Activated T-helper 9 cell treated with anti-CD3 and anti-CD28 coated beads, Interleukin-2, amount 50 U/mL, for 16 hours (primary cell): Measurements from ENCODE around the gene CEP76.
A peak's percentile ranks its signal among the peaks of the same experiment; 100 is the strongest.
"Not testable (repeated sequence)": the region's sequence is repeated elsewhere in the genome, so short reads cannot be mapped to it uniquely, and the experiment has no call there.

ENCODE experiments used
- DNase-seq: peaks from one replicate; pipeline ENCODE4 v3.0.0-alpha.2; 2020; ENCODE audit warnings: low read depth

CEP76 gene

GRCh38 chr18:12703096-12703567 lies 609 bp upstream of the CEP76 start:
- no peak for DNase-seq

GRCh38 chr18:12701161-12701560 lies 1.4 kb downstream of the CEP76 start:
- no peak for DNase-seq

DNA sequence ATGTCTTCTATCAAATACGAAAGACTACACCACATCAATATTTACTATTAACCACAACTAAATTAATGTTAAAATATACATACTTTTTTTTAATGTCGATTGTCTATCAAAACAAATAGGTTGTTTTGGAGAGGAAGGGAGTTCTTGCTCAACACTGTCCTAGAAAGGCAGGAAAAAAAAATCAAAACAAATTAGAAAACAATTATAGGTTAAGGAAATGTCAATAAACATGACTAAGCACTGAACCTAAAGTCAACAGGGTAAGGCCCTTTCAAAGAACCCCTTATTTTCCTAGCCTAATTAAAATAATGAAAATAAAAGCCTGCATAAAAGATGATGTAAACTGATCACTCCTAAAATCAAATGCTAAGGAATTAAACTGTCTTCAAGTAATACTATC lies 2.8 kb downstream of the CEP76 start:
- DNase-seq = no peak

GRCh38 chr18:12694032-12694431 lies 8.5 kb downstream of the CEP76 start:
- no peak for DNase-seq

- no peak for DNase-seq
Measured at GRCh38 chr18:12692206-12692605, 10.3 kb downstream of the CEP76 start.

GRCh38 chr18:12689256-12689850 lies 13.2 kb downstream of the CEP76 start:
- no peak for DNase-seq

GRCh38 chr18:12686100-12686499 lies 16.4 kb downstream of the CEP76 start:
- DNase-seq = no peak

- no peak for DNase-seq
Measured at GRCh38 chr18:12679183-12679786, 23.2 kb downstream of the CEP76 start.

- no peak for DNase-seq
Measured at GRCh38 chr18:12668041-12668440, 34.5 kb downstream of the CEP76 start.

DNA sequence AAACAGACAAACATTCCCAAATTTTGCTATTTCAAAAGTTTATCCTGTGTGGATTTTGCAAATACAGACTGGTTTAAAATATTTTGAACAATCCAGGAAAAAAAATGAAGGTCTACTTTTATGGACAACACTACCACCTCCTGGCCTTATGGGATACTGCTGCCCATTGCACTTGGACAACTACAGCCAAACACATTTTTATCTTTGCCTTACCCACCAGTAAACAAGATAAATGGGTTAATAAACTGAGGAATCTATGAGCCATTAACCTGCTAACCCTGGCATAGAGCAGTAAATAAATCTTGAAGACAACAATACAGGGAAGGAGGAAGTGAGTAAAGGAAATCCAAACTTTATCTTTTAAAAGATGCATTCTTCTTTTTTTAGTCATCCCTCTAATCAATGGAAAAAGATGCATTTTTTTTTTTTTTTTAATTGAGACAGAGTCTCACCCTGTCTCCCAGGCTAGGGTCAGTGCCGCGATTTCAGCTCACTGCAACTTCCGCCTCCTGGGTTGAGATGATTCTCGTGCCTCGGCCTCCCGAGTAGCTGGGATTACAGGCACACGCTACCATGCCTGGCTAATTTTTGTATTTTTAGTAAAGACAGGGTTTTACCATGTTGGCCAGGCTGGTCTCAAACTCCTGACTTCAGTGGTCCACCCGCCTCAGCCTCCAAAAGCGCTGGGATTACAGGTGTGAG lies 42.5 kb downstream of the CEP76 start:
- peak; percentile 6 for DNase-seq

GRCh38 chr18:12658426-12659138 lies 43.9 kb downstream of the CEP76 start:
- no peak for DNase-seq

DNA sequence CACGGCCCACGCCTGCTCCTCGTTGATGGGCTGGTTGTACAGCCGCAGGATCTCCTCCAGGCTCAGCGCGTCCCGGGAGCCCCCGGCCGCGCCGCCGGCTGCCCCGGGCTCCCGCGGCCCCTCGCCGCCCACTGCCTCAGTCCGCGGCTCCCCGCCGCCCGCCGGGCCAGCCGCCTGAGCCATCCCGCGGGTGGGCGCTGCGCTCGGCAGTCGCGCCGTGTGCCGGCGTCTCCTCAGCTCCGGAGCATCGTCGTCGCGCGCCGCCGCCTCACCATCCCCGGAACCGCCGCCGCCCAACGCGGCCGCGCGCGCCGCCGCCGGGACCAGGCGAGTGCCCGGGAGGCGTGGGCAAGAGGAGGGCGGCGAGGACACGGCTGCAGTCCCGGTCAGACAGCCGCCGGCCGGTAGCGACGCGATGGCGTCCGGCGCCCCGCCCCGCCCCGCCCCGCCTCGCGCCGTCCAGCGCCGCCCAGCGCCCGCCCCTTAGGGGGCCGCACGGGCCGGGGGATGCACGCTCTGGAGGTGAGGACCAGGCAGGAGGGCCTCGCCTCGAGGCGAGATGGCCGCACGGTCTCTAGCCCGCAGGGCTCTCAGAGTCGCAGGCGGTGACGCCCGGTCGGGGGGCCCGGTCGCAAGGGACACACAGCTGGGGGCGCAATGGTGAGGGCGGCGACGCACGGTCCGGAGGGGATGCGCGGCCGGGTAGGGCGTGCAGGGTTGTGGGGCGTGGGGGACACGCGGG lies 44.7 kb downstream of the CEP76 start, which contains the start of gene SPIRE1:
Gene SPIRE1, minus strand, starts transcription at position 424 of the 742 bp plus-strand sequence. Its CDS starts 241 bp downstream, at position 183.
- DNase-seq = peak; percentile 10

- DNase-seq = peak; percentile 1
Measured at GRCh38 chr18:12656938-12657683, 45.4 kb downstream of the CEP76 start.

GRCh38 chr18:12656605-12656937 lies 46.0 kb downstream of the CEP76 start:
- DNase-seq = no peak

GRCh38 chr18:12654971-12655370 lies 47.6 kb downstream of the CEP76 start:
- DNase-seq = no peak

- no peak for DNase-seq
Measured at GRCh38 chr18:12652861-12653401, 49.6 kb downstream of the CEP76 start.

DNA sequence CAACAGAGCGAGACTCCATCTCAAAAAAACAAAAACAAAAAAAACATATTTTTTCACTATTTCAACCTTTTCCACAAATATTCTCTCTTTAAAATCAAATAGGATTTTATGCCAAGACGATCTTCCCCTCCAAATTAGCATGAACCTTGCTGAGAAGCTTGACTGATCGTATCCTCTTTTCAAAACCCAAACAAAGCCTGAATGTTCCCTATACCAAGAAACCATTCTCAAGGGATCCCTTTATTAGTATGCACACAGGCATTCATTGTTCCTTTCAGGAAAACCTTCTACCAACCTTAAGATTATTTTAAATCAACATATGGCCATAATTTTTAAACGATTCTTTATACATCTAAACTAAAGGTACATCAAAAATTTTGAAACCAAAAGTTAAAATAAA lies 50.9 kb downstream of the CEP76 start:
- no peak for DNase-seq

GRCh38 chr18:12647773-12648172 lies 54.8 kb downstream of the CEP76 start:
- DNase-seq = no peak

GRCh38 chr18:12645751-12646203 lies 56.7 kb downstream of the CEP76 start:
- DNase-seq = no peak

- no peak for DNase-seq
Measured at GRCh38 chr18:12645254-12645653, 57.3 kb downstream of the CEP76 start.

DNA sequence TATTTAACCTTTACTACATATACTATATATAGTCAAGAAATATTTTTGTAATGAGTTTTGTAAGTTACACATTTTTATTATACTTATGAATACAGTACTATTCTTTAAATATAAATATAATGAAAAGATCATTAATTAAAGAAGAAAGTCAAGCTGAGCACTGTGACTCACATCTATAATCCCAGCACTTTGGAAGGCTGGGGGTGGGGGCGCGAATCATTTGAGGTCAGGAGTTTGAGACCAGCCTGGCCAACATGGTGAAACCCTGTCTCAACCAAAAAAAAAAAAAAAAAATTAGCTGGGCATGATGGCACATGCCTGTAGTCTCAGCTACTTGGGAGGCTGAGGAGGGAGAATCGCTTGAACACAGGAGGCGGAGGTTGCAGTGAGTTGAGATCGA lies 58.8 kb downstream of the CEP76 start:
- not testable (repeated sequence) for DNase-seq
